Transverse colon (tissue), 4 donors: ENCODE measurements around the gene CRISPLD2.

Experiments
- EP300 ChIP-seq: sonication (generic); formaldehyde crosslinking; IDR thresholded peaks from one replicate; pipeline ENCODE4 v1.6.1; 2017; ENCODE audit warnings: antibody characterized with exemption, low read depth
- POLR2AphosphoS5 ChIP-seq, 3 donors: sonication (generic); formaldehyde crosslinking; IDR thresholded peaks; one replicate each; pipeline ENCODE4 v1.6.1; 2016; ENCODE audit warnings: antibody characterized with exemption in 3 of 3
- TF ChIP-seq, protein P1 (sequence below), 5 experiments: fragments of 200-600 bp in 3 of 5; fragments of 450-650 bp in 2 of 5; sonication (generic) in 3 of 5; IDR thresholded peaks; 1 replicate in 2 of 5; 2 replicates in 3 of 5; pipeline ENCODE4 v1.5.1; 2016 to 2017; ENCODE audit warnings: antibody characterized with exemption in 5 of 5, inconsistent platforms in 3 of 5, mild to moderate bottlenecking in 2 of 5, moderate library complexity in 1 of 5

DNA sequence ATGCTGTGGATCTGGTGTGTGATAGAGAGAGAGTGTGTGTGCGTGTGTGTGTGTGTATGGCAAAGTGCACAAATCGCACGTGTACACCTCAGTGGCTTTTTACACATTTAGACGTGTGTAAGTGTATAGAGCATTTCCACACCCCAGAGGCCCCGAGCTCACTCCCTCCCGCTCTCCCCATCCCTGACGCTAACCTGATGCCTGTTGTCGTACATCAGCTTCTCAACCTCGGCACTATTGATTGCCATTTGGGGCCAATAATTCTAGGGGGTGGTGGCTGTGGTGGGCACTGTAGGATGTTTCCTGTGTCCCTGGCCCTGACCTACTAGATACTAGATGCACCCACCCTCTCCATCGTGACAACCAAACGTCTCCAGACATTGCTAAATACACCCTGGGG is 30.4 kb upstream of the CRISPLD2 start:
- TF ChIP-seq, protein P1, sequence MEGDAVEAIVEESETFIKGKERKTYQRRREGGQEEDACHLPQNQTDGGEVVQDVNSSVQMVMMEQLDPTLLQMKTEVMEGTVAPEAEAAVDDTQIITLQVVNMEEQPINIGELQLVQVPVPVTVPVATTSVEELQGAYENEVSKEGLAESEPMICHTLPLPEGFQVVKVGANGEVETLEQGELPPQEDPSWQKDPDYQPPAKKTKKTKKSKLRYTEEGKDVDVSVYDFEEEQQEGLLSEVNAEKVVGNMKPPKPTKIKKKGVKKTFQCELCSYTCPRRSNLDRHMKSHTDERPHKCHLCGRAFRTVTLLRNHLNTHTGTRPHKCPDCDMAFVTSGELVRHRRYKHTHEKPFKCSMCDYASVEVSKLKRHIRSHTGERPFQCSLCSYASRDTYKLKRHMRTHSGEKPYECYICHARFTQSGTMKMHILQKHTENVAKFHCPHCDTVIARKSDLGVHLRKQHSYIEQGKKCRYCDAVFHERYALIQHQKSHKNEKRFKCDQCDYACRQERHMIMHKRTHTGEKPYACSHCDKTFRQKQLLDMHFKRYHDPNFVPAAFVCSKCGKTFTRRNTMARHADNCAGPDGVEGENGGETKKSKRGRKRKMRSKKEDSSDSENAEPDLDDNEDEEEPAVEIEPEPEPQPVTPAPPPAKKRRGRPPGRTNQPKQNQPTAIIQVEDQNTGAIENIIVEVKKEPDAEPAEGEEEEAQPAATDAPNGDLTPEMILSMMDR (IDR thresholded peaks at IDR 0.05): no peak
- TF ChIP-seq POLR2AphosphoS5 (IDR thresholded peaks at IDR 0.05) (no peak), EP300 (no peak)
